Measurements from ENCODE around the gene LRRC61.
"Not testable (repeated sequence)": the region's sequence is repeated elsewhere in the genome, so short reads cannot be mapped to it uniquely, and the experiment has no call there.

DNA sequence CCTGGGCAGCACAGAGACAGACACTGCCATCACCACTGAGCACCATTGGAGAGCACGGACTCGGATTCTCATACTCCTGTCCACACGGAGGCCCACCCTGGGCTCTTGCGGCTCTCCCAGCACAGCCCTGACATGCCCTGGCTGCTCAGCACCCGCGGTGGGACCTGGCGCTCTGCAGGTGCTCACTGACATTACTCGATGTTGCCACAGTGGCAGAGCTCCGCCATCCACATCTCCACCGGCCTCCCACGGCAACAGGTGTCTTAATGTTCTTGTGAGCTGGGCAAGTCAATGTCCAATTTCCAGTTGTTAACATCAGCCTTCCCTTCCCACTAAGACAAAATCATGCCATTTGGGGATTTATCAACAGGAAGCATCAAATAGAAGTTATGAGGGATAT, 44.8 kb upstream of the LRRC61 start:
- not testable (repeated sequence) for TF ChIP-seq POLR2AphosphoS5, POLR2A (IDR thresholded peaks at IDR 0.05)
- TF ChIP-seq, protein P1, sequence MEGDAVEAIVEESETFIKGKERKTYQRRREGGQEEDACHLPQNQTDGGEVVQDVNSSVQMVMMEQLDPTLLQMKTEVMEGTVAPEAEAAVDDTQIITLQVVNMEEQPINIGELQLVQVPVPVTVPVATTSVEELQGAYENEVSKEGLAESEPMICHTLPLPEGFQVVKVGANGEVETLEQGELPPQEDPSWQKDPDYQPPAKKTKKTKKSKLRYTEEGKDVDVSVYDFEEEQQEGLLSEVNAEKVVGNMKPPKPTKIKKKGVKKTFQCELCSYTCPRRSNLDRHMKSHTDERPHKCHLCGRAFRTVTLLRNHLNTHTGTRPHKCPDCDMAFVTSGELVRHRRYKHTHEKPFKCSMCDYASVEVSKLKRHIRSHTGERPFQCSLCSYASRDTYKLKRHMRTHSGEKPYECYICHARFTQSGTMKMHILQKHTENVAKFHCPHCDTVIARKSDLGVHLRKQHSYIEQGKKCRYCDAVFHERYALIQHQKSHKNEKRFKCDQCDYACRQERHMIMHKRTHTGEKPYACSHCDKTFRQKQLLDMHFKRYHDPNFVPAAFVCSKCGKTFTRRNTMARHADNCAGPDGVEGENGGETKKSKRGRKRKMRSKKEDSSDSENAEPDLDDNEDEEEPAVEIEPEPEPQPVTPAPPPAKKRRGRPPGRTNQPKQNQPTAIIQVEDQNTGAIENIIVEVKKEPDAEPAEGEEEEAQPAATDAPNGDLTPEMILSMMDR (IDR thresholded peaks at IDR 0.05) = not testable (repeated sequence)

All from prostate gland (tissue), 2 donors.